ENCODE data around the gene BCORL1.

Gene BCORL1

DNA sequence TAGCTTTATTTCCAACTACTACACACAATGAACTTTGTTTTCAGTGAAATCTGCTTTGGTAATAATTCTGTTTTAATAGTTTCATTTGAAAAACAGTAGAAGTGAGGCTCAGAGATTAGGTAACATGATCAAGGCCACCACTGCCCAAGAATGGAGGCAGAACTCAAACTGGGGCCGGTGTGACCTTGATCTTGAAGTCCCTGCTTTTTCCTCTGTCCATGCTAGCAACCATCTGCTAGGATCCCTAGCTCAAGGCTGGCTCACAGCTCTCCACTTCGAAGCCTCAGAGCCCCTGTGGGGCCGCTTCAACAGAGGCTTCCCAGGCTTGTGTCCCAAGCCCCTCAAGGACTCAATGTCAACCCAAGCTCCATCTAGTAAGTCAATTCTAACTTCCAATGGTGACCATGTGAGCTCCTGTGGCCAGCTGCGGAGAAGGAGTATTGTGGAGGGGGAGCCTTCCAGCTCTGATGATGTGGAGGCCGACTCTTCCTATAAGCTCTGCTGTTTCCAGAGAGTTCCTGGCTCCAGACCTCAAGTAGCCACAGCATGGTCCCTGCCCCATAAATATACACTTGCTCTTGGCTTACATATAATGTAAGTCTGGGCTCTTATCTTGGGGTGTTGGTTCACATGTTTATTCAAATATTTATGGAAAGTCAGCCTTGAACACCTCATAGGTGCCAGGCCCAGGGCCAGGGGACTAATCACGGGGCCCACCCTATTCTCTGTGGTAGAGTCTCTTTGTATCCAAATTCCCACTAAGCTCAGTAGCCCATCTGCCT, 113.0 kb downstream of the BCORL1 start:
- no peak for TF ChIP-seq CTCF (IDR thresholded peaks at IDR 0.05; ENCODE audit: low read depth, low read length)
- no peak overlapping the region for H3K4me3 ChIP-seq (replicated peaks in 1 of 2; ENCODE audit: low read depth in 2 of 2, low read length in 2 of 2)
- no peak for DNase-seq (ENCODE audit: low read depth in 2 of 2)

DNA sequence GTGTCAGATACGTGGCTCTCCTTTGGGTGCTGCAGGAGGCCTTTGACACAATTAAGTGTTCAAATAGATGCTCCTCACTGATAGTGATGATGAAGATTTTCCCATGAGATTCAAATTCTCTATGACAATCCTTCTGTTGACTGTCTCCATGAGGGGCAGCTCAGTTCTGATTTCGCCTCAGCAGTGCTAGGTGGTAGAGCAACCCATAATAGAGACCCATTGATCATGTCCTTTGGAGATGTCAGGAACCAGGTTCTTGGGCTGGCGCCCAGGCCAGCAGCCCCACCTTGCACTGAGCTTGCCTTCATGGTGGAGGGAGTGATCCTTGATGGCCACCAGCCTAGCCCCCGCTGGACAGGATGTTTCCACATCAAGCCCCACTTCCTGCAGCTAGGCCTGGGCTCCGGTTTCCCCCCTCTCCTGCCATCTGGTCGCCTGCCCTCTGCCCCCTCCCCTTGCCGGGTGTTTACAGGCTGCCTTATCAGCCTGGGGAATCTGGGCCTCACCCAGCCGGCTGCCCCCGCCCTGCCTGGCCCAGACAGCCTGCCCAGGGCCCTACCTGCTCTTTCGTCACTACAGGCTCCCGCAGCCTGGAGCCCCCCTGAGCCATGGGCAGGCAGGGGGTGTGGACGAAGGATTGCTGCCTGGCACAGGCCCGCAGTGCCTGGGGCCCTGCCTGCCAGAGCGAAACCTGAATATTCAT, 115.2 kb downstream of the BCORL1 start:
- no peak overlapping the region for H3K4me3 ChIP-seq (replicated peaks in 1 of 2; ENCODE audit: low read depth in 2 of 2, low read length in 2 of 2)
- no peak for DNase-seq (ENCODE audit: low read depth in 2 of 2)
- TF ChIP-seq CTCF (IDR thresholded peaks at IDR 0.05; ENCODE audit: low read depth, low read length), result no peak

DNA sequence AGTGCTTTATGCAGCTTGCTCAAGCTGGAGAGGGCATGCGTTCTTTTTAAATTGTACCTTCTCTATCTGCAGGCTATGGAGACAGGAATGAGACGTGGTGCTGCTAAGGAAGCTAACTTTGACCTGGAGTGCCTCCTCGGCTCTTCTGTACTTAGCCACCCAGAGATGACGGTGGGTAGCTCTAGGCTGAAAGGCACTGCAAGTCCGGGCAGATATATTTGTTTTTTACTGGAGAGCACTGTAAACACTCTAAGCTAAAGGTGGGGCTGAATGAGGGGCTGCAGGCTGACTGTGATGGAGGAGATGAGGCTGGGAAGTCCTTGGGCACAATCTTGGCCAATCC, 115.7 kb downstream of the BCORL1 start:
- no peak for DNase-seq (ENCODE audit: low read depth in 2 of 2)
- TF ChIP-seq CTCF (IDR thresholded peaks at IDR 0.05; ENCODE audit: low read depth, low read length), result no peak
- H3K4me3 ChIP-seq (replicated peaks in 1 of 2; ENCODE audit: low read depth in 2 of 2, low read length in 2 of 2), result no peak overlapping the region

GRCh38 chrX:130100180-130100579, 117.7 kb downstream of the BCORL1 start:
- peak; percentile 91 to 95 for DNase-seq (ENCODE audit: low read depth in 2 of 2)
- no peak overlapping the region for H3K4me3 ChIP-seq (replicated peaks in 1 of 2; ENCODE audit: low read depth in 2 of 2, low read length in 2 of 2)
- TF ChIP-seq CTCF (IDR thresholded peaks at IDR 0.05; ENCODE audit: low read depth, low read length), result no peak

DNA sequence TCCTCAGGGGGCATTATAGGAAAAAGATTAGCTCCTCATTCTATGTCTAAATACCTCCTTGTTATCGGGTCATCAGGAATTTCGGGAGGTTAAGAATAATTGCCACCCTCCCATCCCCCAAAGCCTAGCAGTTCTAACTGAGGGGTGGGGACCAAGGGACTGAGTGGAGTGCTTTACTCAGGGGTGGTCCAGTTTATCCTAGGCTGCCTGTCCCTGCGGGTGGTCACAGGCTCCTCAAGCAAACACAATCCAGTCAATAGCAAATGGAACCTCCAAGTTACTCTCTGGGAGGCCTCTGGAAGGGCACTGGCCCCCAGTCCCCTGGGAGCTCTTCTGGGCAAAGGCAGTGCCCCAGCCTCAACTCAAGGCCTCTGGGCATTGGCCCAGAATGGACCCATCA, 121.2 kb downstream of the BCORL1 start:
- TF ChIP-seq CTCF (IDR thresholded peaks at IDR 0.05; ENCODE audit: low read depth, low read length), result no peak
- DNase-seq (ENCODE audit: low read depth in 2 of 2), result no peak
- no peak overlapping the region for H3K4me3 ChIP-seq (replicated peaks in 1 of 2; ENCODE audit: low read depth in 2 of 2, low read length in 2 of 2)

- no peak for TF ChIP-seq CTCF (IDR thresholded peaks at IDR 0.05; ENCODE audit: low read depth, low read length)
- DNase-seq (ENCODE audit: low read depth in 2 of 2), result no peak
Measured at GRCh38 chrX:130105244-130105643, 122.8 kb downstream of the BCORL1 start.

More at GRCh38 chrX:130105244-130105643, 122.8 kb downstream of the BCORL1 start:
- no peak overlapping the region for H3K4me3 ChIP-seq (replicated peaks in 1 of 2; ENCODE audit: low read depth in 2 of 2, low read length in 2 of 2)
